Measurements from ENCODE around the gene RALY. TPM values are rescaled to one million over a fixed set of nuclear protein-coding genes. Genes with fewer than 3 reads are reported as not detected.

Gene RALY
- total and polyA plus RNA-seq, 2 of the 4 experiments (the other 2 are of a cell fraction), result 46.2 to 115 TPM

GRCh38 chr20:34090645-34091044 lies 96.9 kb downstream of the RALY start:
- H2AFZ ChIP-seq (replicated peaks; ENCODE audit: low read length, poor library complexity), result no peak overlapping the region
- DNase-seq, result no peak
- no peak overlapping the region for H4K91ac ChIP-seq (ENCODE audit: insufficient read depth, low read depth, low read length)
- no peaks in the 10 kb centered on the region for H3K4me1 ChIP-seq (ENCODE audit: control insufficient read depth, insufficient read depth, low read length)
- H2BK5ac ChIP-seq (ENCODE audit: low read depth, low read length, poor library complexity, severe bottlenecking), result no peak overlapping the region
- no peak overlapping the region for H2BK20ac ChIP-seq (ENCODE audit: low read depth, low read length)
- no peak for TF ChIP-seq USF2 (IDR thresholded peaks at IDR 0.05; ENCODE audit: low read depth, low read length)
- no peak for TF ChIP-seq MAZ (IDR thresholded peaks at IDR 0.05; ENCODE audit: borderline replicate concordance, low read depth, low read length)
- no peak for TF ChIP-seq NFE2L2 (IDR thresholded peaks at IDR 0.05; ENCODE audit: low read depth, low read length)
- no peak for TF ChIP-seq CHD1 (IDR thresholded peaks at IDR 0.05; ENCODE audit: low read depth, low read length)
- TF ChIP-seq CTCF (conservative IDR thresholded peaks at IDR 0.05; ENCODE audit: low read depth, low read length), result no peak
- no peak for TF ChIP-seq POLR2A (IDR thresholded peaks at IDR 0.05; ENCODE audit: low read depth, low read length)
- no peak for TF ChIP-seq RCOR1 (IDR thresholded peaks at IDR 0.05; ENCODE audit: insufficient replicate concordance, low read length)
- no peak for TF ChIP-seq MXI1 (IDR thresholded peaks at IDR 0.05; ENCODE audit: borderline replicate concordance, low read depth, low read length)
- no peak for TF ChIP-seq RAD21 (IDR thresholded peaks at IDR 0.05; ENCODE audit: low read length)
- TF ChIP-seq ELK1 (IDR thresholded peaks at IDR 0.05; ENCODE audit: borderline replicate concordance, low read depth, low read length), result no peak
- no peak for TF ChIP-seq SMC3 (IDR thresholded peaks at IDR 0.05; ENCODE audit: low read depth, low read length)
- no peak for TF ChIP-seq CEBPB (IDR thresholded peaks at IDR 0.05; ENCODE audit: low read depth, low read length)
- no peak for TF ChIP-seq RFX5 (IDR thresholded peaks at IDR 0.05; ENCODE audit: low read depth, low read length)
- TF ChIP-seq BHLHE40 (IDR thresholded peaks at IDR 0.05; ENCODE audit: low read depth, low read length), result no peak
- no peak for TF ChIP-seq FOS (IDR thresholded peaks at IDR 0.05; ENCODE audit: low read depth, low read length)
- ChIA-PET CTCF (no interaction called here), POLR2A (ENCODE audit: unreplicated experiment) (no interaction called here)
- H2AK5ac ChIP-seq (ENCODE audit: low read depth, low read length), result no peak overlapping the region
- H3K36me3 ChIP-seq (ENCODE audit: control insufficient read depth, insufficient read depth, low read length), result peaks cover 69% of the 10 kb centered on the region
- WGBS, 2 experiments (ENCODE audit: extremely low coverage in 2 of 2, insufficient read length in 1 of 2), result no CpG with 5 or more reads among the region's 2 CpGs
- no peak overlapping the region for H3K18ac ChIP-seq (ENCODE audit: low read depth, low read length)
- H2BK120ac ChIP-seq (ENCODE audit: low read depth, low read length), result no peak overlapping the region
- H3K14ac ChIP-seq (replicated peaks; ENCODE audit: low read depth, low read length), result no peak overlapping the region
- no peak overlapping the region for H3K9ac ChIP-seq (ENCODE audit: low read depth, low read length)
- no peaks in the 10 kb centered on the region for H3K9me3 ChIP-seq (ENCODE audit: control insufficient read depth, insufficient read depth, low read length)
- no peak overlapping the region for H2AK9ac ChIP-seq (replicated peaks; ENCODE audit: low read depth, low read length, poor library complexity)
- dilution Hi-C loops (cut with HindIII; ENCODE audit: low sequenced_read_pairs, unreplicated experiment) (no loop called here), intact Hi-C loops (cut with micrococcal nuclease) (no loop called here), in situ Hi-C loops (cut with MboI; ENCODE audit: low sequenced_read_pairs) (no loop called here)
- ATAC-seq (ENCODE audit: low read depth), result no peak
- peaks cover 70% of the 10 kb centered on the region for H4K20me1 ChIP-seq (ENCODE audit: insufficient read depth, low read length)
- no peak overlapping the region for H2BK15ac ChIP-seq (ENCODE audit: low read depth, low read length)
- BruUV-seq (replicated peaks), result no TSS peak
- no peak overlapping the region for H3K4me2 ChIP-seq (ENCODE audit: low read depth, low read length)
- H3K4ac ChIP-seq (ENCODE audit: low read depth, low read length), result no peak overlapping the region
- H3K56ac ChIP-seq (ENCODE audit: extremely low read depth, insufficient read depth, low read length), result no peak overlapping the region
- no peaks in the 10 kb centered on the region for H3K27me3 ChIP-seq (ENCODE audit: control insufficient read depth, insufficient read depth, low read length)
- no peak overlapping the region for H4K5ac ChIP-seq (ENCODE audit: low read depth, low read length)
- peaks cover 6% of the 10 kb centered on the region for H3K9me1 ChIP-seq (ENCODE audit: insufficient read depth, low read length)
- H3K4me3 ChIP-seq (ENCODE audit: insufficient read depth, low read depth, low read length), result no peak overlapping the region
- H4K8ac ChIP-seq (ENCODE audit: low read depth in 2 of 2, low read length in 2 of 2), result no peak overlapping the region
- no peak overlapping the region for H3K23ac ChIP-seq (ENCODE audit: low read depth, low read length)
- peaks cover 40 to 66% of the 10 kb centered on the region in 2 experiments for H3K79me1 ChIP-seq (ENCODE audit: low read depth in 1 of 2, low read length in 2 of 2)
- H3K27ac ChIP-seq (ENCODE audit: insufficient read depth, low read length), result no peak overlapping the region

Measured in IMR-90 (cell line).